ENCODE results near the gene DYNLRB1. TPM values are rescaled to one million over a fixed set of nuclear protein-coding genes. Genes with fewer than 3 reads are reported as not detected.

DYNLRB1 gene
- total RNA-seq, 1 experiment from 2014 or later: 127 TPM

DNA sequence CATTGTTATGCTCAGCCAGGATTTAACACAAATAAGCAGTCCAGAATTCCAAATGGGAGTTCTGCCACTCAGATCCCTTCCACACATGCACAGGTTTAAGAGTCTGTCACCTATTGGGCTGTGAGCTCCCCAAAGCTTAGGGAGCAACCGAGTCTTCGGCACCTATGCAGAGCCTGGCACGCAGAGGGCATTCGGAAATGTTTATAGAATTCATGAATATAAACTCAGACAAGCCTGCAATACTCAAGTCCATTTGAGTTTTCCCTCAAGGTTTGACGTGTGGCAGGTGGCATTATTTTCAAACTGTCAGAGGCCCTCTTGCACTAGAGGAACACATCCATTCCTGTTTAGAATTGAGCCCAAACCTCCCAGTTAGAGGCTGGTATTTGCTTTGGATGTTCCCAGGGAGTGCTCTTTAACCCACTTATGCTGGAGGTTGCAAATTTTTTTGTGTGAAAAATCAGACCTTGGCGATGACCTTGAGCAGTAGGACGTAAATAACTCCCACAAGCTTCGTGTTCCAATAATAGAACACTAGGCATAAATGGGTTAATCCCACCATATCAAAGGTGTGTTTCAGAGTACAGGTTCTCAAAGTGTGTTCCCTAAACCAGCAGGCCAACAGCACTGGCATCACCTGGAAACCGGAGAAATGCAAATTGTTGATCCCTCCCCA lies 70.4 kb downstream of the DYNLRB1 start:
- ChIA-PET POLR2A (interaction anchor here (0.6 kb wide), 1 partner anchor 290 kb away, joined by 4 read pairs; the partner anchor contains the start of gene ACSS2), CTCF (interaction anchor here (0.9 kb wide), 1 partner anchor 160 kb away, joined by 3 read pairs; no protein-coding TSS in a partner anchor)
- no peaks in the 10 kb centered on the region for H3K4me1 Mint-ChIP-seq (ENCODE audit: insufficient read depth, unreplicated experiment)
- no peaks in the 10 kb centered on the region for H3K9me3 Mint-ChIP-seq (ENCODE audit: unreplicated experiment)
- H3K27me3 Mint-ChIP-seq (ENCODE audit: insufficient read depth, unreplicated experiment): no peaks in the 10 kb centered on the region
- no peak for DNase-seq (ENCODE audit: unreplicated experiment)
- H3K27ac Mint-ChIP-seq (ENCODE audit: low read depth, unreplicated experiment): no peak overlapping the region
- peaks cover 6% of the 10 kb centered on the region for H3K36me3 Mint-ChIP-seq (ENCODE audit: insufficient read depth, unreplicated experiment)
- no TSS peak for BruUV-seq (replicated peaks)
- no peak for TF ChIP-seq CTCF (IDR thresholded peaks at IDR 0.05; ENCODE audit: unreplicated experiment)
- intact Hi-C loops (cut with micrococcal nuclease): no loop called here
- H3K4me3 Mint-ChIP-seq (ENCODE audit: unreplicated experiment): no peak overlapping the region

Other genes starting within 250 kb of the DYNLRB1 start
- gene AHCY, start 213.1 kb upstream of the DYNLRB1 start, total RNA-seq (2022): 101 and 175 TPM in 2 replicates
- gene ITCH, start 153.1 kb upstream of the DYNLRB1 start, total RNA-seq (2022): 57.3 and 68.3 TPM in 2 replicates
- gene MAP1LC3A, start 42.3 kb downstream of the DYNLRB1 start, total RNA-seq (2022): 10.5 and 10.7 TPM in 2 replicates
- 14.2 and 14.5 TPM in 2 replicates for gene PIGU, start 160.7 kb downstream of the DYNLRB1 start, total RNA-seq (2022)
- gene TP53INP2, start 187.9 kb downstream of the DYNLRB1 start, total RNA-seq (2022): 1.8 and 3.6 TPM in 2 replicates